Endothelial cell of umbilical vein (primary cell): ENCODE results near the gene GRSF1. TPM values are rescaled to one million over a fixed set of nuclear protein-coding genes. Genes with fewer than 3 reads are reported as not detected.

Source experiments
- BruUV-seq: library from RNA; stranded (reverse); fragments of 400-500 nt; replicated peaks from 2 replicates; lab custom pipeline; 2021; lab: Mats Ljungman, UMichigan
- CTCF ChIA-PET: fragments of 300-600, 350-600 bp; sonication (Branson Sonifier 250); formaldehyde crosslinking; loops from one replicate; lab custom pipeline; 2021; ENCODE audit warnings: antibody characterized with exemption, inconsistent platforms; lab: Charles Lee
- POLR2A ChIA-PET: fragments of 300-600, 350-600 bp; sonication (Branson Sonifier 250); formaldehyde crosslinking; loops from one replicate; lab custom pipeline; 2021; ENCODE audit warnings: antibody characterized with exemption, inconsistent platforms; lab: Charles Lee
- DNase-seq: peaks from one replicate; pipeline ENCODE4 v3.0.0-alpha.2; 2011; ENCODE audit warnings: low read depth, low spot score
- FAIRE-seq: peaks from 2 replicates; lab custom pipeline; 2011; peaks lifted over from hg19 to GRCh38; lab: Jason Lieb, UNC
- H2AFZ ChIP-seq: 2 replicates; pipeline ENCODE4 v1.6.0; 2012; ENCODE audit warnings: low read depth, low read length, control low read depth, inconsistent platforms
- H3K27ac ChIP-seq: 2 replicates; pipeline ENCODE4 v1.5.1; 2011; ENCODE audit warnings: low read depth, mild to moderate bottlenecking, control low read depth, low read length, moderate library complexity; ENCODE audit not compliant: insufficient read depth
- H3K27me3 ChIP-seq, 2 experiments: 2 replicates each; pipeline versions ENCODE4 v1.6.0 to v1.6.1; 2011; ENCODE audit warnings: low read length in 2 of 2, mixed read lengths in 1 of 2; ENCODE audit not compliant: control insufficient read depth in 2 of 2, insufficient read depth in 2 of 2
- H3K36me3 ChIP-seq, 2 experiments: 2 replicates in 1 of 2; 3 replicates in 1 of 2; pipeline ENCODE4 v1.5.1; 2011; ENCODE audit warnings: low read length in 2 of 2, mild to moderate bottlenecking in 1 of 2, moderate library complexity in 1 of 2; ENCODE audit not compliant: control insufficient read depth in 2 of 2, insufficient read depth in 2 of 2; ENCODE audit errors: extremely low read depth in 1 of 2
- H3K4me1 ChIP-seq: 3 replicates; pipeline ENCODE4 v1.5.1; 2011; ENCODE audit warnings: mild to moderate bottlenecking, low read length; ENCODE audit not compliant: control insufficient read depth, insufficient read depth; ENCODE audit errors: extremely low read depth
- H3K4me2 ChIP-seq: 2 replicates; pipeline ENCODE4 v1.6.1; 2011; ENCODE audit warnings: low read length, control low read depth, mixed read lengths; ENCODE audit not compliant: insufficient read depth
- H3K4me3 ChIP-seq, 3 experiments: fragments of 200-600 bp in 1 of 3; sonication (generic), shearing (Covaris generic) in 1 of 3; replicated peaks in 1 of 3; 2 replicates each; pipeline ENCODE4 v1.5.1; 2011 to 2016; ENCODE audit warnings: control low read depth in 3 of 3, low read length in 3 of 3, mild to moderate bottlenecking in 2 of 3, inconsistent platforms in 1 of 3, low read depth in 1 of 3, moderate library complexity in 1 of 3; ENCODE audit not compliant: insufficient read depth in 1 of 3
- H3K79me2 ChIP-seq: 2 replicates; pipeline ENCODE4 v1.6.0; 2012; ENCODE audit warnings: low read length, inconsistent platforms; ENCODE audit not compliant: control insufficient read depth, insufficient read depth
- H3K9ac ChIP-seq: replicated peaks from 2 replicates; pipeline ENCODE3; 2011; ENCODE audit warnings: low read length, control low read depth; ENCODE audit not compliant: insufficient read depth; ENCODE audit errors: extremely low read depth
- H3K9me1 ChIP-seq: replicated peaks from 3 replicates; pipeline ENCODE4 v1.6.0; 2011; ENCODE audit warnings: mild to moderate bottlenecking, low read length; ENCODE audit not compliant: control insufficient read depth, insufficient read depth; ENCODE audit errors: extremely low read depth
- H3K9me3 ChIP-seq: replicated peaks from 2 replicates; pipeline ENCODE4 v1.5.1; 2012; ENCODE audit warnings: low read length, inconsistent platforms; ENCODE audit not compliant: control insufficient read depth, insufficient read depth
- H4K20me1 ChIP-seq: replicated peaks from 2 replicates; pipeline ENCODE3; 2011; ENCODE audit warnings: mild to moderate bottlenecking, low read length; ENCODE audit not compliant: control insufficient read depth, insufficient read depth; ENCODE audit errors: extremely low read depth
- EZH2 ChIP-seq: IDR thresholded peaks from 2 replicates; pipeline ENCODE4 v1.6.1; 2012; ENCODE audit warnings: borderline replicate concordance, low read depth, mild to moderate bottlenecking, moderate library complexity, low read length, inconsistent platforms; ENCODE audit not compliant: severe bottlenecking
- FOS ChIP-seq: IDR thresholded peaks from 2 replicates; pipeline ENCODE4 v1.6.1; 2011; ENCODE audit warnings: mild to moderate bottlenecking, low read length, moderate library complexity, borderline replicate concordance; ENCODE audit not compliant: insufficient read depth
- GATA2 ChIP-seq: IDR thresholded peaks from 2 replicates; pipeline ENCODE4 v1.7.0; 2011; ENCODE audit warnings: low read depth, mild to moderate bottlenecking, moderate library complexity, mixed read lengths, low read length; ENCODE audit not compliant: insufficient read length, insufficient read depth
- JUN ChIP-seq: IDR thresholded peaks from 2 replicates; pipeline ENCODE4 v1.6.1; 2011; ENCODE audit warnings: borderline replicate concordance, low read depth; ENCODE audit not compliant: insufficient read length, insufficient read depth
- MYC ChIP-seq: IDR thresholded peaks from one replicate; pipeline ENCODE4 v1.6.1; 2011; ENCODE audit warnings: mild to moderate bottlenecking, low read depth, low read length
- POLR2A ChIP-seq: IDR thresholded peaks from 2 replicates; pipeline ENCODE4 v1.6.1; 2012; ENCODE audit warnings: low read depth, mild to moderate bottlenecking, control low read depth, low read length
- POLR2AphosphoS5 ChIP-seq: IDR thresholded peaks from 2 replicates; pipeline ENCODE4 v1.6.1; 2012; ENCODE audit warnings: low read depth, mild to moderate bottlenecking, control low read depth, low read length, moderate library complexity; ENCODE audit not compliant: insufficient read depth
- dilution Hi-C: fragments of 300-500 bp; cut with MboI; formaldehyde crosslinking; loops from one replicate; pipeline ENCODE4 v1.15.0; 2019; ENCODE audit warnings: low sequenced_read_pairs; ENCODE audit not compliant: extremely low pct_ligation_motif_present
- intact Hi-C: fragments of 100-400 bp; cut with micrococcal nuclease; formaldehyde crosslinking; loops from one replicate; pipeline ENCODE4 v1.10.0; 2022
- polyA plus RNA-seq, 4 experiments: library from polyadenylated mRNA; depleted of rRNA in 3 of 4; stranded (reverse) in 3 of 4; unstranded in 1 of 4; fragments of >200 nt; gene quantifications; 2 replicates each; pipeline versions ENCODE4 v1.2.1 to v1.2.3, GENCODE V29; 2011 to 2012; ENCODE audit warnings: missing spikeins in 1 of 4
- total RNA-seq: library from RNA; stranded (reverse); gene quantifications from 2 replicates; pipeline ENCODE4 v1.2.3, GENCODE V29; 2021
- TF ChIP-seq, protein P1 (sequence below), 2 donors: IDR thresholded peaks; 1 replicate in 1 of 2; 2 replicates in 1 of 2; pipeline ENCODE4 v1.5.1; 2011; ENCODE audit warnings: low read length in 2 of 2, mild to moderate bottlenecking in 2 of 2, moderate library complexity in 2 of 2, control low read depth in 1 of 2, inconsistent platforms in 1 of 2, low read depth in 1 of 2; ENCODE audit not compliant: insufficient read depth in 1 of 2; ENCODE audit errors: extremely low read depth in 1 of 2
- TF ChIP-seq, protein P2 (sequence below): IDR thresholded peaks from 2 replicates; pipeline ENCODE4 v1.6.1; 2011; ENCODE audit not compliant: insufficient read depth, insufficient read length

The GRSF1 gene
- total and polyA plus RNA-seq, 2 donors (not counting 3 experiments of a cell fraction or from before 2014, with no cell fraction given): 29.1 to 70.7 TPM

- DNase-seq: no peak
- Histone ChIP-seq H3K36me3 (no peaks in the 10 kb centered on the region), H3K4me3 (no peak overlapping the region), H2AFZ (no peak overlapping the region), H3K27ac (no peak overlapping the region), H3K9me1 (no peaks in the 10 kb centered on the region), H3K4me1 (no peaks in the 10 kb centered on the region), H3K79me2 (no peaks in the 10 kb centered on the region), H3K9me3 (no peaks in the 10 kb centered on the region), H3K27me3 (no peaks in the 10 kb centered on the region), H3K9ac (no peak overlapping the region), H4K20me1 (no peaks in the 10 kb centered on the region), H3K4me2 (no peak overlapping the region)
- FAIRE-seq: no peak
- CTCF ChIA-PET: interaction anchor here (1.1 kb wide), 1 partner anchor 20 kb away, joined by 3 read pairs; no protein-coding TSS in a partner anchor
- POLR2A ChIA-PET: no interaction called here
- dilution Hi-C loops: no loop called here
- no TSS peak for BruUV-seq
- TF ChIP-seq EZH2 (no peak), POLR2AphosphoS5 (no peak), FOS (no peak), POLR2A (no peak), GATA2 (no peak), MYC (no peak), JUN (no peak)
- TF ChIP-seq, protein P1, sequence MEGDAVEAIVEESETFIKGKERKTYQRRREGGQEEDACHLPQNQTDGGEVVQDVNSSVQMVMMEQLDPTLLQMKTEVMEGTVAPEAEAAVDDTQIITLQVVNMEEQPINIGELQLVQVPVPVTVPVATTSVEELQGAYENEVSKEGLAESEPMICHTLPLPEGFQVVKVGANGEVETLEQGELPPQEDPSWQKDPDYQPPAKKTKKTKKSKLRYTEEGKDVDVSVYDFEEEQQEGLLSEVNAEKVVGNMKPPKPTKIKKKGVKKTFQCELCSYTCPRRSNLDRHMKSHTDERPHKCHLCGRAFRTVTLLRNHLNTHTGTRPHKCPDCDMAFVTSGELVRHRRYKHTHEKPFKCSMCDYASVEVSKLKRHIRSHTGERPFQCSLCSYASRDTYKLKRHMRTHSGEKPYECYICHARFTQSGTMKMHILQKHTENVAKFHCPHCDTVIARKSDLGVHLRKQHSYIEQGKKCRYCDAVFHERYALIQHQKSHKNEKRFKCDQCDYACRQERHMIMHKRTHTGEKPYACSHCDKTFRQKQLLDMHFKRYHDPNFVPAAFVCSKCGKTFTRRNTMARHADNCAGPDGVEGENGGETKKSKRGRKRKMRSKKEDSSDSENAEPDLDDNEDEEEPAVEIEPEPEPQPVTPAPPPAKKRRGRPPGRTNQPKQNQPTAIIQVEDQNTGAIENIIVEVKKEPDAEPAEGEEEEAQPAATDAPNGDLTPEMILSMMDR (IDR thresholded peaks at IDR 0.05; ENCODE audit: extremely low read depth in 1 of 2, insufficient read depth in 1 of 2, low read depth in 1 of 2, low read length in 2 of 2): no peak
- TF ChIP-seq, protein P2, sequence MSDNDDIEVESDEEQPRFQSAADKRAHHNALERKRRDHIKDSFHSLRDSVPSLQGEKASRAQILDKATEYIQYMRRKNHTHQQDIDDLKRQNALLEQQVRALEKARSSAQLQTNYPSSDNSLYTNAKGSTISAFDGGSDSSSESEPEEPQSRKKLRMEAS: no peak
- intact Hi-C loops: no loop called here
These were observed 33.5 kb upstream of the GRSF1 start for GRCh38 chr4:70873216-70873615.
